ENCODE results near the gene SDC3. TPM values are rescaled to one million over a fixed set of nuclear protein-coding genes. Genes with fewer than 3 reads are reported as not detected.

The SDC3 gene
- total and polyA plus RNA-seq, 12 donors, result 13.1 to 57.7 (median 21.7) TPM

DNA sequence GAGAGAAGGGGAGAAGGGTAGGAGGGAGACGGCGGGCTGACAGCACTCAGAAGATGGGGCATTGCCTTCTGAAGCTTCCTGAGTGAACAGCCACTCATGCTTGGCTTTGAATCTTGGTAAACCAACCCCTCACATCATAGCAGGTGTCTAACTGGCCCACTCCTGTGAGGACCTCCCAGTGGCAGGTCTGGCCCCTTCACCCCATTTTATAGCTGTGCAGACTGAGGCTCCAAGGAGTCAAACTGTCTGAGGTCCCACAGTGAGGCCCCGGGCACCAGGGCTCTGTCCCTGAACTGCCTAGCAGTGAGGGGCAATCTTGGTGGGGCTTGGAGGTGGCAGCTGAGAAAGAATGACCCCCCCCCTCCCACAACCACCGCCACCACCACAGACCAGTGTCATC lies 41.0 kb downstream of the SDC3 start:
- H3K27ac ChIP-seq, result no peak overlapping the region
- H3K4me3 ChIP-seq, result no peak overlapping the region
- intact Hi-C loops (cut with DNase I), result no loop called here
- ATAC-seq (no peak), DNase-seq (no peak)
- peaks cover 0 to 6% (median 3%) of the 10 kb centered on the region in 11 donors for H3K9me3 ChIP-seq
- H3K36me3 ChIP-seq, result peaks cover 0 to 22% (median 7%) of the 10 kb centered on the region in 9 donors
- no peak for TF ChIP-seq CTCF (IDR thresholded peaks at IDR 0.05)
- 94 to 95% methylated on average over 4 of the region's 4 CpGs for WGBS, 2 donors
- H3K4me1 ChIP-seq, result no peaks in the 10 kb centered on the region
- H3K27me3 ChIP-seq, result no peaks in the 10 kb centered on the region

- Histone ChIP-seq H3K9me3 (no peaks in the 10 kb centered on the region), H3K4me3 (no peak overlapping the region), H3K27ac (no peak overlapping the region), H3K4me1 (no peaks in the 10 kb centered on the region), H3K36me3 (peaks cover 0 to 12% (median 0%) of the 10 kb centered on the region in 9 donors), H3K27me3 (no peaks in the 10 kb centered on the region)
- ATAC-seq (no peak), DNase-seq (no peak)
- no peak for TF ChIP-seq CTCF (IDR thresholded peaks at IDR 0.05)
- WGBS, 2 donors, result 59 to 69% methylated on average over 3 of the region's 3 CpGs
- intact Hi-C loops (cut with DNase I), result no loop called here
These were observed 42.0 kb downstream of the SDC3 start for GRCh38 chr1:30866594-30866993.

GRCh38 chr1:30864681-30865080 lies 43.9 kb downstream of the SDC3 start:
- intact Hi-C loops (cut with DNase I), result no loop called here
- no peak overlapping the region for H3K4me3 ChIP-seq
- H3K9me3 ChIP-seq, result no peaks in the 10 kb centered on the region
- no peak overlapping the region for H3K27ac ChIP-seq
- no peaks in the 10 kb centered on the region for H3K4me1 ChIP-seq
- DNase-seq (no peak), ATAC-seq (peak in 2 of 8 donors; percentile 14 to 68)
- peaks cover 0 to 1% (median 0%) of the 10 kb centered on the region in 9 donors for H3K36me3 ChIP-seq
- no peak for TF ChIP-seq CTCF (IDR thresholded peaks at IDR 0.05)
- 50 to 70% methylated on average over 7 of the region's 7 CpGs for whole genome bisulfite sequencing, 2 donors
- no peaks in the 10 kb centered on the region for H3K27me3 ChIP-seq

DNA sequence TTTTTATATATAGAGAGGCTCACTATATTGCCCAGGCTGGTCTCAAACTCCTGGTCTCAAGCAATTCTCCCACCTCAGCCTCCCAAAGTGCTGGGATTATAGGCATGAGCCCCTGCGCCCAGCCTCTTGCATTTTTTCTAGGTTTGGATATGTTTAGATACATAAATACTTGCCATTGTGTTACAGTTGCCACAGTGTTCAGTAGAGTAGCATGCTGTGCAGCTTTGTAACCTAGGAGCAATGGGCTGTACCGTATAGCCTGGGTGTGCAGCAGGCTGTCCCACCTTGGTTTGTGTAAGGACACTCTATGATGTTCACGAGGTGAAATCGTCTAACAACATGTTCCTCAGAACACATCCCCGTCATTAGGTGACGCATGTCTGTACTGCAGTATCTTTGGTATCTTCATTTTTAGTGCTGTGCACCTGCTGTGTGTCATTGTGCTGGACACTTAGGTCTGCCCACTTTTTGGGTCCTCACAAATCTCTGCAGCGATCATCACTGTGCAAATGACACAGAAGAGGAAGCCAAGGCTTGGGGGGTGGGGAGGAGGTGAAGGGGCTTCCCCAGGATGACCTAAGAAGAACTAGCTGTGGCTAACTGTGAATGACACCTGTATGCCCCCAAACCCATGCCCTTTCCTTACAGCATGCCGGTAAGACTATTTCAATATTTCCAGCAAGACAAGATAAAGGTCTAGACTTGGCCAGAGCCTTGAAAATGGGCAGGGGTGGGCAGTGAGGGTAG lies 44.5 kb downstream of the SDC3 start:
- 80 to 93% methylated on average over 8 of the region's 8 CpGs for WGBS, 2 donors
- H3K36me3 ChIP-seq, result no peaks in the 10 kb centered on the region
- H3K27ac ChIP-seq, result no peak overlapping the region
- intact Hi-C loops (cut with DNase I), result no loop called here
- TF ChIP-seq CTCF (IDR thresholded peaks at IDR 0.05), result no peak
- H3K9me3 ChIP-seq, result no peaks in the 10 kb centered on the region
- H3K4me3 ChIP-seq, result no peak overlapping the region
- DNase-seq, result no peak
- H3K27me3 ChIP-seq, result no peaks in the 10 kb centered on the region
- no peak for ATAC-seq
- no peaks in the 10 kb centered on the region for H3K4me1 ChIP-seq
